HG03103 (cell line): ENCODE measurements around the gene SPOCK1.

Experiments used
- ATAC-seq: cut with Tn5 transposase; IDR thresholded peaks from one replicate; pipeline ENCODE4 v1.9.1; 2021; ENCODE audit warnings: low read depth; ENCODE audit not compliant: unreplicated experiment

The SPOCK1 gene

DNA sequence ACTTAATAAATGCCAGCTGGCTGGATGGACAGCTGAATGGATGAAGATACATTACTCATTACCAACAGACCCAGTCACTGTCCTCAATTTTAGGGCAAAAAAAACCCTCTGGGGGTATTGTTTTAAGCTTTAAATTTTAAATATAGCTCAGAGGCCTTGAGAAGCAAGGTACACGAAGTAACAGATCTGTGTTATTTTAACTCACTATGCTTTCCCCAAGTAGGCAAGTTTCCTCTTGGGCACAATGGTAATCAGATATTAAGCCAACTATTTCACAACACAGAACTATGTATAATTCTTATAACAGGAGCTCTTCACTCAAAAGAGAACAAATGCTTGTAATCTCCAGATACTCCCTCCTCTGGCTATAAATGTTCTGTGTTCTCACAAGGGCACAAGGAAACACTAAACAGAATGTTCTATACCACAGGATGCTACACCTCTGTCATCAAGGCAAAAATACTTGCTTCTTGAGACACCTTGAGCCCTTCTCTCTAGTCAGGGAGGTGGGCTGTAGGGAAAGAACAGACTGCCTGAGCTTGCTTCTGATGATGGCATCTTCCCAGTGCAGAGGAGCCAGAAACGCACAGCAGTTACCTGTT, 443.8 kb downstream of the SPOCK1 start:
- no peak for ATAC-seq

DNA sequence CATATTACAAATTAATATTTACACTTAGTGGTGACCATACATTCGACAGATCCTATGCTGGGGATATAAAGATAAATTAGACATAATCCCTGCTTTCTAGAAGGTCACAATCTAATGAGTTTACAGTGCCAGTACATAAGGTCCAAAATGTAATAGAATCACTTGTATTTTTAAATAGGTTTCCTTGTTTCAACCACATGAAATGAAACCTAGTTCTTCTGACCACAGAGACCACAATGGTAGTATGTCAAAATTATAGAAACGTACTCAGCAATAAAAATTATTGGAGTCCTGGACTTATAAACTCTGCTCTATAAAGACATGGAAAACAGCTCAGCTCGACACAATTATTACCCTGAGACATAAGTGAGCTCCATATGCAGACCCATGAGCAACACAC, 444.3 kb downstream of the SPOCK1 start:
- ATAC-seq, result no peak

GRCh38 chr5:137054335-137054734, 444.8 kb downstream of the SPOCK1 start:
- ATAC-seq, result no peak

- no peak for ATAC-seq
Measured at GRCh38 chr5:137051161-137051560, 448.0 kb downstream of the SPOCK1 start.

DNA sequence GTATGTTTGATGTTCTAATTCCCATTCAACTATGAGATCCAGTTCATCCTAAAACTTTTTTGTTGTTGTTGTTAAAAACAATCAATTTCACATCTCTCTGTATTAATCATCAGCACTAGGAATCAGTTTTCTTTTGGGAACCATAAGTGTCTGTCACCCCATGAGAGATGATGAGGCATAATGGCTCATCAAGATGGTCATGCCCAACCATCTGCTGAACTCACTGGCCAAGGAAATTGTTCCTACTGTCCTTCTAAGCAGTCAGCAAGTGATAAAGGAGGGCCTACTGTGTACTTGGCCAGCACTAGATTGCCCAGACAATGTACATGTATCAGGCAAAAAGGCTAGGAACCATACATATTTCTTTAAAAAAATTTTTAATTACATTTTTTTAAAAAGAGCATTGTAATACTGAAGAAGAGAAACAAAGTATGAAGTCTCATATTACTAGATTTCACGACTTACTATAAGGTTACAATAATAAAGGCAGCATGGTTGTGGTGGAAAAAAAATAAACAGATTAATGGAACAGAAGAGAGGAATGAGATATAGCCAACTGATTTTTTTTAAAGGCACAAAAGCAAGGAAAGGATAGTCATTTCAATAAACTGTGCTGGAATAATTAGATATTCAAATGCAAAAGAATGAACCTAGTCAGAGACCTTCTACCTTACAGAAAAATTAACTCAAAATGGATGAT, 458.3 kb downstream of the SPOCK1 start:
- no peak for ATAC-seq

DNA sequence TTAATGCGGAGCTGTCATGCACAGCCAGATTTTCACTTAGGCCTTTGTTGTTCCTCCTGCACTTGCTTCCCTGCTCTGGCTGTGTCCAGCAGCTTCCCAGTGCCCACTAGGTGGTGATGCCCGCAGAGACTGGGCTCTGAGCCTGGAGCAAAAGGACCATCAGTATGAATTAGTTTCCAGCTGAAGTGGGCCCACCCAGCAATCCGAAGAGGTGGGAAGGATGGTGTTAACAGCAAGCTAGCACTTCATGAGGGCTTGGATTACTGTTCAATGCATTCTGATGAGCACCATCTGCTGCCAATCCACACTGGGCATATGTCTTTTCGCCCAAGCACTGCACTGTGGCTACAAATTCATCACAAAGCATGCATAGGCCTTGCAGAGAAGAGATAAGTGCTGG, 459.1 kb downstream of the SPOCK1 start:
- no peak for ATAC-seq

DNA sequence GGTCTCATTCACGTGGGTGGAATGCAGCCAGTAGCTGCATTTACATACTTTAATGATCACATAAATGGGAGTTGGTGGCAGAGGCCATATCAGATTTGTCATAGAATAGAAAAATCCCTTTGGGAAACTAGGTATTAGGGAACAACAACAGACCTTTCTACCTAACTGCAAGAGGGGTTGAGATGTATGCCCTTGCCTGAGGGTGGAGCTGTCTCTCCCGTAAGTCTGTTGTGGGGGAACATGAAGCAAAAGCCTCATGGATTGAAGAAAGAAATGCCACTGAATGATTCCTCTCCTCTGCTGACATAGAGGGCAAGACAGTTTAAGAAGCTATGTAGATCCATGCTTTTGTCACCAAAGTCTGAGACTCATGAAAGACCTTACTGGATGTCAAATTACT, 461.3 kb downstream of the SPOCK1 start:
- ATAC-seq, result no peak

GRCh38 chr5:137036640-137037039, 462.5 kb downstream of the SPOCK1 start:
- ATAC-seq, result no peak

DNA sequence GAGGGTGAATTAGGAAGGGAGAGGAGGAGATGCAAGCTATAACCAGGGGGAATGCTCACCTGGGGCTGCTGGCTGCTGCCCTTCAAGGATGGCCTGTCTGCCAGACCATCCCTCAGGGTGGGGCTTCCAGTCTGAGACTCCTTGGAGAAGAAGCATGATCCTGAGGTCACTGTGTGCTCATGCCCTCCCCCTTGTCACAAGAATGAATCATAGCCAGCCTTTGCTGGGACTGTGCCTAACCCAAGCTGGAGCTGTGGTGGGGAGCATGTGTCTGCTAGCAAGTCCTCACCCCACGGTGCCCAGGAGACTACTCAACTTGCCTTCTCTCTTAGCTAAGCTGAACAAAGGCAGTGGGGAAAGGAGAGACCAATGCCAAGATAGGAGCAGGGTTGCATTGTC, 463.6 kb downstream of the SPOCK1 start:
- ATAC-seq, result no peak

DNA sequence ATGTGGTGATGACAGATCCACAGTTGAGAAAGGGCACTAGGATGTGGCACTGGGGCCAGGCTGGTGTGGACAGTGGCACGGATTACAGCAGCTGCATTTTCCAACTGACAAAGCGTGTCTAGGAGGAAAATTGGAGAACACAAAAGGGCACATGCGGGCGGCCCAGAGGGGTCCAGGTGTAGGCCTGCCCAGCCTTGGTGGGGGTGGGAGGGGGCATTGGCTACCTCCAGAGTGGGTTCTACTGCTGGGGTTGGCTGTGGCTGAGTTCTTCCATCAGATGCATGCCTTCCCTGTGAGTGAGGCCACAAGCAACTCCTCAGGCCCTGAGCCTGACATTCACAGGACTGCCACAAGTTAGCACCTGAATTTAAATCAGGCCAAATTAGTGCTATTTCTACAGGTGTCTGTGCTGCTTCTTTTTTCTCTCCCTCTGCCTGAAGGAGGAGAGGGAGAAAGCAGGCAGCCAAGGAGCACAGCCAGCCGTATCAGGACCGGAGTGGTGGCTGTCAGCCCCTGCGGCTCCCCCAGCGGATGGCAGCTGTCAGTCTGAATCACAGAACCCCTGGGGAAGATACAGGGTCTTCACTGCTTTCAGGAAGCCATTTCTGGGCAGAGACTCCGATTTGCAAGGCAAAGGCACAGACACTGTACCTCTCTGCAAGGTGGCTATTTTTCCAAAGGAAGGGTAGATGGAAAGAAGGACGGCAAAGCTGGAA, 464.2 kb downstream of the SPOCK1 start:
- ATAC-seq, result no peak

DNA sequence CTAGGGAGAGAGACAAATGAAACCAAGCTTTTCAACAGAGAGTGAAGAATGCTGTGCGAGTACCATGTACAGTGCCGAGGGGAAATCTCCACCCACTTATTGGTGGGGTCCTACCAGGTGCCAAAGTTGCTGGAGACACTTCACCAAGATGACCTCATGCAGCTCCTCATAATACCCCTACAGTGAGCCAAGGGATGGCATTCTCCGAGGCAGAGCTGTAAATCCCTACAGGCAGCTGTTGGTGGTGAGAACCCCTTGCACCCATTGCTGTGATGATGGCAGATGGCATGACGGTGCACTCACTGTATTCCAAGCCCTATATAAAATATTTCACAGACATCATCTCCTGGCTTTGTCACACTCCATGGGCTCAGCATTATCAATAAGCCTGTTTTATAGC, 464.9 kb downstream of the SPOCK1 start:
- ATAC-seq, result no peak

- no peak for ATAC-seq
Measured at GRCh38 chr5:137032929-137033328, 466.2 kb downstream of the SPOCK1 start.

DNA sequence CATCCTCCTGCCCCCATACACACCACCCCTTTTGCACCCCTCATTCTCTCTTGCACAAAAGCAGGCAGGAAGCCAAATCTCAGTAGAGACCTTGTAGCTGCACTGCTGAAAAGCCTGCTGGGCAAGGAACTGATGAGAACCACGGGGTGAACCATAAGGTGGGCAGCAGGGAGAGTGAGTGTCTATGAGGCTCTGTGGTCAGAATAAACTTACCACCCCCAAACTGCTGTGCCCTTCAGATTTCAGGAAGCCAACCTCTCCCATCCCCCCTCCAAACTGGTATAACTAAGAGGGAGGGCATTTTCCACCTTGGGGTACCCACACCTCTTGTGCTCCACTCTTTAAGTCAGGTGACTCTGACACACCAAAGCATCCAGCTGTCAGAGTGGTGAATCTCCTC, 471.4 kb downstream of the SPOCK1 start:
- ATAC-seq, result no peak

- ATAC-seq, result no peak
Measured at GRCh38 chr5:137026296-137026695, 472.8 kb downstream of the SPOCK1 start.

DNA sequence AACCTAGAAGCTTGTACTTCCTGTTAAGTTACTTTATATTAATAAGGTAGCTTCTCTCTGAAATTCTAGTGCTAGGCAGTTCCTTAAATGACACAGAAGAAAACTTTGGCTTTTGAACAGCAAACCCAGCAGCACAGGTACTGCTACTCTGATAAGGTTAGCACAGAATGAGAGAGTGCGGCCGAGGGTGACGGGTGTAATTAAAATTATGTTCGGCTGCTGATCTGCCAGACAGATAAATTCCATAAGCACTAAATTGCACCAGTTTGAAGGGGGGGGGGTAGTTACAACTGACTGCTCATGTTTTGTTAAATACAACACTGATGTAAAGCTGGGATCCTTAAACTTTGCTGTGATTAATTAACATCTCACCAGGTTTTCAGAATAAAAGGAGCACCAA, 475.1 kb downstream of the SPOCK1 start:
- ATAC-seq, result no peak

DNA sequence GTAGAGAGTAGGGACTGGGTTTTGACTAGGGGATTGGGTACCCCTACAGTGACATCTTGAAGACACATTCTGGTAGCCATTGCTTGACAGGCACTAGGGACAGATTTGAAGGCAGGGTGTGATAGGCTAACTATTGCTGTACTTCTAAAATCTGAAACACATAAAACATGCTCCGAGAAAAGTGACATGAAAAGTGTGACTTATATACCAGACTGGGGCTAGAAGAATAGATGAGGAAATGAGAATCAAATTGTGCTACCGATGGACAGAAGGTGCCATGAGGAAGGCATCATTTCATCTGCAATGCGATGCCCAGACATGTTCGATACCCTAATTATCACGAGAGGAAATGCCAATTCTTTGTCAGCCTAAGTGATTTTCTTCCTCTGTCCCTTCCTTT, 475.8 kb downstream of the SPOCK1 start:
- no peak for ATAC-seq

GRCh38 chr5:137022725-137023124, 476.4 kb downstream of the SPOCK1 start:
- ATAC-seq, result no peak

DNA sequence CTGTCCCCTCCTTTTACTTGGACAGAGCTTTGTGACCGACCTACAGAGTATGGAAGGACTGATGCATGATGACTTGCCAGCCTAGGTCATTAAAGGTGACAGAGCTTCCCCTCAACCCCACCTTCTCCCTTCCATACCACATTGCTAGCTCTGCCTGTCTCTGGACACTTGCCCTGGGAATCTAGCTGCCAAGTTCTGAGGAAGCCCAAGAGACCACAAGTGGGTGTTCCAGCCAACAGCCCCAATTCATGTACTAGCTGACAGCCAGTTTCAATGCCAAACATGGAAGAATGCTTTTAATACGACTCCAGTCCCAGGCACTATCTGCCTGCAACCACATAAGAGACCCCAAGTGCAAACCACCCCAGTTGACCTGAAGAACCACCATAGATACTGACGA, 477.1 kb downstream of the SPOCK1 start:
- no peak for ATAC-seq

GRCh38 chr5:137019229-137019628, 479.9 kb downstream of the SPOCK1 start:
- ATAC-seq, result no peak

GRCh38 chr5:137016783-137017324, 482.3 kb downstream of the SPOCK1 start:
- no peak for ATAC-seq

DNA sequence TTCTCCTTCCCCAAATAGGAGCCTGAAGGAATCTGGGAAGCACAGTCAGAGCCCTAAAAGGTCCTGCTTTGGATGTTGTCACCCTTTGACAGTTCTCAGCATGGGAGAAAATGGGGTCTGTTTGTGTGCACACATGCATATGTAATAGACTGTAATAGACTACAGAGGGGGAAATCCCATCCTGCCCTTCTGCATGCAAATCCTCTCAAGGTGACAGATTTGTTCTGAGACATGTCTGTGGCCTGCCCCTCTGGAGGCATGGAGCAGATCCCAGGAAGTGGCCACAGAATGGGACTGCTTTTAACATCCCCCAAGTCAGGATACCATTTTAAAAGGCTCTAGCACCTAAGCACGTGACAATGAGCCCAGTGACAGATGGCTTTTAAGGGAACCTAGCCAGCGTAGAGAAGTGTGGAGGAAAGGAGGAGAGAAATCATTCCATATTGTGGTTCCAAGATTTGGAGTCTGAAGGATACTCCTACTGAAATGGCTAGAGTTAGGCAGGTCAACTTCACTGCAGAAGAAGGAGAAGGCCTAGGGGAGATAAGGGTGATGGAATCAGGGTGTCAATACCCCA, 483.5 kb downstream of the SPOCK1 start:
- no peak for ATAC-seq
